HepG2 (cell line): ENCODE results near the gene FNDC7. TPM values are rescaled to one million over a fixed set of nuclear protein-coding genes. Genes with fewer than 3 reads are reported as not detected.

ENCODE experiments used
- ATAC-seq: fragments of 200-7000 bp; cut with Tn5 transposase; 3 replicates; pipeline ENCODE4 v1.9.1; 2020; ENCODE audit warnings: mild to moderate bottlenecking, moderate library complexity
- BruUV-seq: library from RNA; stranded (reverse); fragments of 400-500 nt; replicated peaks from 2 replicates; lab custom pipeline; 2021; lab: Mats Ljungman, UMichigan
- CTCF ChIA-PET: fragments of 300-600 bp; formaldehyde crosslinking; extraction: SDS; loops from one replicate; lab custom pipeline; 2021; ENCODE audit warnings: low total read pairs, inconsistent platforms, low intra/inter-chr PET ratio; lab: Yijun Ruan, JAX
- POLR2A ChIA-PET: fragments of 350-600 bp; sonication (Branson Sonifier 250); formaldehyde crosslinking; loops from one replicate; lab custom pipeline; 2020; ENCODE audit warnings: antibody characterized with exemption, inconsistent platforms; lab: Yijun Ruan, JAX
- DNase-seq: peaks from one replicate; pipeline ENCODE4 v3.0.0-alpha.2; 2015; ENCODE audit warnings: low spot score
- FAIRE-seq: peaks from 3 replicates; lab custom pipeline; 2011; peaks lifted over from hg19 to GRCh38; lab: Jason Lieb, UNC
- H2AFZ ChIP-seq: one replicate; pipeline ENCODE4 v1.6.1; 2011; ENCODE audit warnings: low read length, inconsistent platforms
- H3K27ac ChIP-seq: fragments of 300-600 bp; 3 replicates; pipeline ENCODE4 v1.8.0; 2011; ENCODE audit warnings: mixed run types, mild to moderate bottlenecking, mixed read lengths, low read length, inconsistent platforms; ENCODE audit not compliant: insufficient read depth; ENCODE audit errors: extremely low read length
- H3K27me3 ChIP-seq, 2 experiments: fragments of 200-600 bp in 1 of 2; 2 replicates in 1 of 2; 3 replicates in 1 of 2; pipeline versions ENCODE4 v1.6.0 to v1.8.0; 2011; ENCODE audit warnings: low read length in 2 of 2, mild to moderate bottlenecking in 2 of 2, moderate library complexity in 2 of 2, inconsistent platforms in 1 of 2; ENCODE audit not compliant: insufficient read depth in 2 of 2, control insufficient read depth in 1 of 2
- H3K36me3 ChIP-seq, 2 experiments: fragments of 200-600 bp in 1 of 2; replicated peaks in 1 of 2; 2 replicates in 1 of 2; 3 replicates in 1 of 2; pipeline versions ENCODE4 v1.5.1 to v1.8.0; 2011; ENCODE audit warnings: low read length in 2 of 2, inconsistent platforms in 1 of 2; ENCODE audit not compliant: insufficient read depth in 2 of 2, control insufficient read depth in 1 of 2
- H3K4me1 ChIP-seq: 2 replicates; pipeline ENCODE4 v1.5.1; 2012; ENCODE audit warnings: low read length, inconsistent platforms; ENCODE audit not compliant: insufficient read depth
- H3K4me2 ChIP-seq: 2 replicates; pipeline ENCODE4 v1.6.0; 2011; ENCODE audit warnings: low read depth, low read length, inconsistent platforms
- H3K4me3 ChIP-seq, 3 experiments: fragments of 200-600 bp in 1 of 3; sonication (generic), shearing (Covaris generic) in 1 of 3; replicated peaks in 1 of 3; 2 replicates each; pipeline ENCODE4 v1.5.1; 2011 to 2016; ENCODE audit warnings: low read length in 3 of 3, inconsistent platforms in 2 of 3, low read depth in 2 of 3, mild to moderate bottlenecking in 2 of 3, control low read depth in 1 of 3, mixed read lengths in 1 of 3; ENCODE audit not compliant: insufficient read depth in 1 of 3
- H3K79me2 ChIP-seq: one replicate; pipeline ENCODE4 v1.6.1; 2011; ENCODE audit warnings: low read length, inconsistent platforms; ENCODE audit not compliant: insufficient read depth
- H3K9ac ChIP-seq: 2 replicates; pipeline ENCODE4 v1.6.0; 2011; ENCODE audit warnings: mild to moderate bottlenecking, low read depth, low read length, inconsistent platforms; ENCODE audit not compliant: insufficient read depth
- H3K9me3 ChIP-seq: 2 replicates; pipeline ENCODE4 v1.5.1; 2012; ENCODE audit warnings: mild to moderate bottlenecking, low read length
- H4K20me1 ChIP-seq: 2 replicates; pipeline ENCODE4 v1.6.0; 2011; ENCODE audit warnings: inconsistent platforms, mild to moderate bottlenecking, low read length, moderate library complexity; ENCODE audit not compliant: insufficient read depth
- PTBP1 ChIP-seq: fragments of 200-400 bp; formaldehyde crosslinking; IDR thresholded peaks from 2 replicates; pipeline ENCODE4 v1.6.1; 2018; ENCODE audit warnings: low read length, low read depth; ENCODE audit not compliant: poor library complexity, severe bottlenecking
- RBFOX2 ChIP-seq: fragments of 200-400 bp; formaldehyde crosslinking; IDR thresholded peaks from 2 replicates; pipeline ENCODE4 v1.6.1; 2017; ENCODE audit warnings: low read depth, mild to moderate bottlenecking, low read length
- RBM22 ChIP-seq: fragments of 200-400 bp; formaldehyde crosslinking; optimal IDR thresholded peaks from 2 replicates; pipeline ENCODE3; 2017; ENCODE audit warnings: mild to moderate bottlenecking, low read length, moderate library complexity
- TCF7 ChIP-seq: sonication (generic); IDR thresholded peaks from 2 replicates; pipeline ENCODE4 v1.6.1; 2016; ENCODE audit warnings: antibody characterized with exemption, low read depth
- ZNF75D ChIP-seq: sonication (generic); formaldehyde crosslinking; IDR thresholded peaks from 2 replicates; pipeline ENCODE4 v1.8.1; 2023; ENCODE audit warnings: missing genetic modification reagents, mild to moderate bottlenecking, borderline replicate concordance
- ZNF782 ChIP-seq: sonication (generic); formaldehyde crosslinking; IDR thresholded peaks from 2 replicates; pipeline ENCODE4 v1.4.0; 2020; ENCODE audit warnings: missing genetic modification reagents, mild to moderate bottlenecking, borderline replicate concordance
- WGBS: methylation state at CpG from one replicate; pipeline ENCODE4 v1.1.6; 2017; ENCODE audit warnings: low lambda C conversion rate; 5-methylcytosine and 5-hydroxymethylcytosine counted together
- in situ Hi-C: cut with HindIII; loops from 2 replicates; pipeline ENCODE4 v1.10.0; 2017; ENCODE audit warnings: low pct_unique_long_range_greater_than_20kb; ENCODE audit not compliant: extremely low pct_ligation_motif_present
- intact Hi-C: fragments of 100-400 bp; cut with micrococcal nuclease; formaldehyde crosslinking; loops from one replicate; pipeline ENCODE4 v1.10.0; 2022; ENCODE audit not compliant: unreplicated experiment
- polyA plus RNA-seq, 8 experiments: library from polyadenylated mRNA; depleted of rRNA in 3 of 8; stranded (reverse) in 7 of 8; unstranded in 1 of 8; fragments of >200 nt; fragmentation: Illumina TruSeq in 4 of 8; extraction: Trizol in 4 of 8; gene quantifications; 2 replicates each; pipeline versions ENCODE4 v1.2.1 to v1.2.3, GENCODE V29; 2011 to 2016; ENCODE audit warnings: low read depth in 4 of 8, missing spikeins in 1 of 8, mixed read lengths in 1 of 8; ENCODE audit not compliant: insufficient read depth in 1 of 8
- total RNA-seq, 5 experiments: library from RNA; depleted of rRNA; stranded (reverse); fragments of >200 nt; fragmentation: Illumina TruSeq; extraction: Trizol; gene quantifications; 2 replicates each; pipeline ENCODE4 v1.2.3, GENCODE V29; 2016; ENCODE audit warnings: low read depth in 1 of 5
- TF ChIP-seq, protein P1 (sequence below): sonication (generic); formaldehyde crosslinking; IDR thresholded peaks from 2 replicates; pipeline ENCODE4 v1.8.1; 2023; ENCODE audit warnings: mild to moderate bottlenecking, missing genetic modification reagents, borderline replicate concordance
- TF ChIP-seq, protein P2 (sequence below): IDR thresholded peaks from 2 replicates; pipeline ENCODE4 v1.6.1; 2016; ENCODE audit warnings: low read depth
- TF ChIP-seq, protein P3 (sequence below): sonication (generic); formaldehyde crosslinking; IDR thresholded peaks from 2 replicates; pipeline ENCODE4 v1.5.0; 2020; ENCODE audit warnings: mild to moderate bottlenecking, missing genetic modification reagents

FNDC7 gene
- total and polyA plus RNA-seq, 2 of the 13 experiments (the other 11 are each of a cell fraction or from before 2014, with no cell fraction given): 0.03 TPM; not detected in 1

DNA sequence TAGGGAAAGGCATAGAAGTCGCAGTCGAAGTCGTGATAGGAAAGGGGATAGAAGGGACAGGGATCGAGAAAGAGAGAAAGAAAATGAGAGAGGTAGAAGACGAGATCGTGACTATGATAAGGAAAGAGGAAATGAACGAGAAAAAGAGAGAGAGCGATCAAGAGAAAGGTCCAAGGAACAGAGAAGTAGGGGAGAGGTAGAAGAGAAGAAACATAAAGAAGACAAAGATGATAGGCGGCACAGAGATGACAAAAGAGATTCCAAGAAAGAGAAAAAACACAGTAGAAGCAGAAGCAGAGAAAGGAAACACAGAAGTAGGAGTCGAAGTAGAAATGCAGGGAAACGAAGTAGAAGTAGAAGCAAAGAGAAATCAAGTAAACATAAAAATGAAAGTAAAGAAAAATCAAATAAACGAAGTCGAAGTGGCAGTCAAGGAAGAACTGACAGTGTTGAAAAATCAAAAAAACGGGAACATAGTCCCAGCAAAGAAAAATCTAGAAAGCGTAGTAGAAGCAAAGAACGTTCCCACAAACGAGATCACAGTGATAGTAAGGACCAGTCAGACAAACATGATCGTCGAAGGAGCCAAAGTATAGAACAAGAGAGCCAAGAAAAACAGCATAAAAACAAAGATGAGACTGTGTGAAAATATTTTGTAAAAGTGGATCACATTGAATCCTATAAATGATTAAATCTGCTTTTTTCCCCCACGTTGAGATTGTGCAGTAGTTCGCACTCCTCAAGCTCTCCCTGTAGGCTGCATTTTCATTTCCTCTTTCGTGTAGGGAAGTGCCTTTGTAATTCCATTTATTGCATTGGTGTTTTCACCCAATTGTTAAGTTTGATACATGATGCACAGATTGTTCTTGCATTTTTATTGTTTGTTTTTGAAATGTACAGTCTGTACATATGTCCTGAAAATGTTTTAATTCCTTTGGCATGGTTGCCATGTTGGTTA lies 13.1 kb upstream of the FNDC7 start:
- FAIRE-seq: no peak
- Histone ChIP-seq H3K4me1 (peaks cover 12% of the 10 kb centered on the region), H3K79me2 (peaks cover 15% of the 10 kb centered on the region), H3K27me3 (no peaks in the 10 kb centered on the region; a peak in 1 of 5 replicates), H3K4me2 (no peak overlapping the region), H2AFZ (no peak overlapping the region), H3K9me3 (no peaks in the 10 kb centered on the region), H3K36me3 (peaks cover 15 to 47% of the 10 kb centered on the region in 2 experiments), H4K20me1 (peaks cover 9% of the 10 kb centered on the region), H3K9ac (no peak overlapping the region), H3K27ac (no peak overlapping the region), H3K4me3 (no peak overlapping the region)
- no peak for ATAC-seq
- WGBS: 96% methylated on average over 22 of the region's 22 CpGs
- in situ Hi-C loops (no loop called here), intact Hi-C loops (no loop called here)
- TF ChIP-seq RBM22 (peak; percentile 76), ZNF75D (no peak), TCF7 (no peak), RBFOX2 (0 out of 2 replicates have a peak, but pooled peaks have one; percentile 38)
- DNase-seq: no peak
- BruUV-seq: TSS peak; percentile 39
- ChIA-PET CTCF (no interaction called here), POLR2A (no interaction called here)

DNA sequence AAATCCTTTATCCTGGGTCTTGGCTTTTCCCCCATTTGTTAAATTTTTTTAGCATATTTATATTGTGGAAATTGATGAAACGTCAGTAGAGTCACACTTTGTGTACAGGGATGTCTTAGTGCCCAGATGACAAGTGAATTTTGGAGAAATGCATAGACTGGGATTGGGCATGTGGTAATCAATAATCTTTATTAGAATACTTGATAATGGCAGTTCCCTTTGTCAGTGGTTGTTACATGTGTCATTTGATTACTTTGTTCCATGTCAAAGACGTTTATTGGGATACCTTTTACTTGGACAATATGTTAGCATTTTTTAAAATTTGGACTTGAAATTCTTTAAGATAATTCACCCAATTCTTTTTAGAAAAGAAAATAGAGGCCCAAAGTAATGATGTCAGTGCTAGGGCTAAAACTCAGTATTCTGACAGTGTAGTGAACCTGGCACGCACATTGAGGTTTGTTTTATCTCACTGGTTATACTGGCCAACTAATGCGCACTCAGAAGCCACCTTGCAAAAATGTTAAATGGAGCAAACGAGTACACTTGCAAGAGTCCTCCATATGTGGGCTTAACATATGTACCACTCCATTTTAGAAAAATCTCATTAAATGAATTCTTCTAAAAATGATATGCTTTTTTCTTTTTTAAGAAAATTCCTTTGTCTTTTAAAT lies 11.4 kb upstream of the FNDC7 start:
- FAIRE-seq (no peak), DNase-seq (no peak), ATAC-seq (no peak)
- no peaks in the 10 kb centered on the region for H3K9me3 ChIP-seq
- CTCF ChIA-PET: no interaction called here
- H3K79me2 ChIP-seq: no peaks in the 10 kb centered on the region
- WGBS: 95% methylated on average over 5 of the region's 5 CpGs
- POLR2A ChIA-PET: no interaction called here
- H3K4me1 ChIP-seq: no peaks in the 10 kb centered on the region
- no peak overlapping the region for H3K27ac ChIP-seq
- H3K27me3 ChIP-seq: no peaks in the 10 kb centered on the region; a peak in 1 of 5 replicates
- no peaks in the 10 kb centered on the region; the same call in 1 of the 2 replicates for H4K20me1 ChIP-seq
- H2AFZ ChIP-seq: no peak overlapping the region
- no TSS peak for BruUV-seq
- no peak overlapping the region for H3K4me3 ChIP-seq
- H3K36me3 ChIP-seq: peaks cover 13 to 37% of the 10 kb centered on the region in 2 experiments
- H3K4me2 ChIP-seq: no peak overlapping the region
- intact Hi-C loops (no loop called here), in situ Hi-C loops (no loop called here)
- no peak overlapping the region for H3K9ac ChIP-seq
- no peak for TF ChIP-seq ZNF782
- peak; percentile 54 for TF ChIP-seq RBFOX2
- TF ChIP-seq, protein P1, sequence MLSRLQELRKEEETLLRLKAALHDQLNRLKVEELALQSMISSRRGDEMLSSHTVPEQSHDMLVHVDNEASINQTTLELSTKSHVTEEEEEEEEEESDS (CRISPR knock-in tag): no peak
- no peak for TF ChIP-seq PTBP1
- TF ChIP-seq, protein P2, sequence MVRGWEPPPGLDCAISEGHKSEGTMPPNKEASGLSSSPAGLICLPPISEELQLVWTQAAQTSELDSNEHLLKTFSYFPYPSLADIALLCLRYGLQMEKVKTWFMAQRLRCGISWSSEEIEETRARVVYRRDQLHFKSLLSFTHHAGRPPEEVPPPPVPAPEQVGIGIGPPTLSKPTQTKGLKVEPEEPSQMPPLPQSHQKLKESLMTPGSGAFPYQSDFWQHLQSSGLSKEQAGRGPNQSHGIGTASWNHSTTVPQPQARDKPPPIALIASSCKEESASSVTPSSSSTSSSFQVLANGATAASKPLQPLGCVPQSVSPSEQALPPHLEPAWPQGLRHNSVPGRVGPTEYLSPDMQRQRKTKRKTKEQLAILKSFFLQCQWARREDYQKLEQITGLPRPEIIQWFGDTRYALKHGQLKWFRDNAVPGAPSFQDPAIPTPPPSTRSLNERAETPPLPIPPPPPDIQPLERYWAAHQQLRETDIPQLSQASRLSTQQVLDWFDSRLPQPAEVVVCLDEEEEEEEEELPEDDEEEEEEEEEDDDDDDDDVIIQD (CRISPR knock-in tag): no peak
- TF ChIP-seq, protein P3, sequence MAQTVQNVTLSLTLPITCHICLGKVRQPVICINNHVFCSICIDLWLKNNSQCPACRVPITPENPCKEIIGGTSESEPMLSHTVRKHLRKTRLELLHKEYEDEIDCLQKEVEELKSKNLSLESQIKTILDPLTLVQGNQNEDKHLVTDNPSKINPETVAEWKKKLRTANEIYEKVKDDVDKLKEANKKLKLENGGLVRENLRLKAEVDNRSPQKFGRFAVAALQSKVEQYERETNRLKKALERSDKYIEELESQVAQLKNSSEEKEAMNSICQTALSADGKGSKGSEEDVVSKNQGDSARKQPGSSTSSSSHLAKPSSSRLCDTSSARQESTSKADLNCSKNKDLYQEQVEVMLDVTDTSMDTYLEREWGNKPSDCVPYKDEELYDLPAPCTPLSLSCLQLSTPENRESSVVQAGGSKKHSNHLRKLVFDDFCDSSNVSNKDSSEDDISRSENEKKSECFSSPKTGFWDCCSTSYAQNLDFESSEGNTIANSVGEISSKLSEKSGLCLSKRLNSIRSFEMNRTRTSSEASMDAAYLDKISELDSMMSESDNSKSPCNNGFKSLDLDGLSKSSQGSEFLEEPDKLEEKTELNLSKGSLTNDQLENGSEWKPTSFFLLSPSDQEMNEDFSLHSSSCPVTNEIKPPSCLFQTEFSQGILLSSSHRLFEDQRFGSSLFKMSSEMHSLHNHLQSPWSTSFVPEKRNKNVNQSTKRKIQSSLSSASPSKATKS (CRISPR knock-in tag): no peak
